ENCODE measurements around the gene KLF16.

Gene KLF16

GRCh38 chr19:1805401-1806183 lies 57.8 kb downstream of the KLF16 start:
- DNase-seq: no peak

GRCh38 chr19:1804858-1805257 lies 58.5 kb downstream of the KLF16 start:
- DNase-seq: no peak

Measured in amniotic stem cell (primary cell).